C4-2B (cell line): ENCODE results near the gene HIGD2B.

ENCODE experiments used
- CTCF ChIP-seq: fragments of 450-650 bp; conservative IDR thresholded peaks from 2 replicates; pipeline ENCODE4 v1.5.1; 2017; ENCODE audit warnings: mild to moderate bottlenecking
- ZFX ChIP-seq: fragments of 450-650 bp; IDR thresholded peaks from 2 replicates; pipeline ENCODE4 v1.6.1; 2017

- TF ChIP-seq CTCF (no peak), ZFX (no peak)
These were observed 3.2 kb downstream of the HIGD2B start for GRCh38 chr15:72682772-72683171.
